ENCODE measurements around the gene GAS6. TPM values are rescaled to one million over a fixed set of nuclear protein-coding genes. Genes with fewer than 3 reads are reported as not detected.
A peak's percentile ranks its signal among the peaks of the same experiment; 100 is the strongest.

The GAS6 gene
- total RNA-seq, 4 donors from 2014 or later: 152 to 284 (median 169) TPM

GRCh38 chr13:113865427-113865826 is 1.6 kb upstream of the GAS6 start:
- intact Hi-C loops (cut with DNase I; ENCODE audit: low total_unique reads): no loop called here
- no peak overlapping the region for H3K27ac ChIP-seq
- 93 to 94% methylated on average over 4 of the region's 4 CpGs for WGBS, 2 donors (ENCODE audit: low coverage in 1 of 2)
- TF ChIP-seq CTCF (IDR thresholded peaks at IDR 0.05) (no peak), POLR2A (IDR thresholded peaks at IDR 0.05) (no peak), EP300 (IDR thresholded peaks at IDR 0.05; ENCODE audit: low read depth) (no peak), POLR2AphosphoS5 (IDR thresholded peaks at IDR 0.05) (no peak)
- no peak for DNase-seq
- in situ Hi-C loops (cut with MboI; ENCODE audit: low pct_ligation_motif_present in 1 of 4, low pct_unique_long_range_greater_than_20kb in 1 of 4, low sequenced_read_pairs in 3 of 4): no loop called here
- no peak overlapping the region for H3K4me3 ChIP-seq
- H3K27me3 ChIP-seq: peaks cover 9% of the 10 kb centered on the region
- H3K4me1 ChIP-seq: peaks cover 13 to 37% (median 30%) of the 10 kb centered on the region in 4 donors
- H3K36me3 ChIP-seq: no peaks in the 10 kb centered on the region
- no peaks in the 10 kb centered on the region for H3K9me3 ChIP-seq

GRCh38 chr13:113864273-113864890 is 506 bp upstream of the GAS6 start:
- Histone ChIP-seq H3K36me3 (no peaks in the 10 kb centered on the region), H3K27ac (peak overlapping the region; percentile 58 to 95 (median 89)), H3K9me3 (no peaks in the 10 kb centered on the region), H3K27me3 (peaks cover 9% of the 10 kb centered on the region), H3K4me3 (peak overlapping the region; percentile 38 to 86 (median 70)), H3K4me1 (peaks cover 20 to 47% (median 39%) of the 10 kb centered on the region in 4 donors)
- in situ Hi-C loops (cut with MboI; ENCODE audit: low pct_ligation_motif_present in 1 of 4, low pct_unique_long_range_greater_than_20kb in 1 of 4, low sequenced_read_pairs in 3 of 4): no loop called here
- WGBS, 2 donors (ENCODE audit: low coverage in 1 of 2): 0 to 10% methylated on average over 4 to 10 of the region's 10 CpGs
- DNase-seq: no peak
- TF ChIP-seq CTCF (IDR thresholded peaks at IDR 0.05): no peak
- no peak for TF ChIP-seq POLR2AphosphoS5 (IDR thresholded peaks at IDR 0.05)
- TF ChIP-seq EP300 (IDR thresholded peaks at IDR 0.05; ENCODE audit: low read depth): no peak
- TF ChIP-seq POLR2A (IDR thresholded peaks at IDR 0.05): no peak
- intact Hi-C loops (cut with DNase I; ENCODE audit: low total_unique reads): loop anchor here (1.0 kb wide), 1 partner anchor 47 kb away; no protein-coding TSS in a partner anchor

- intact Hi-C loops (cut with DNase I; ENCODE audit: low total_unique reads): no loop called here
- Histone ChIP-seq H3K27ac (peak overlapping the region; percentile 77 to 95 (median 89)), H3K27me3 (peaks cover 9% of the 10 kb centered on the region), H3K36me3 (no peaks in the 10 kb centered on the region), H3K9me3 (no peaks in the 10 kb centered on the region), H3K4me1 (peaks cover 20 to 58% (median 40%) of the 10 kb centered on the region in 4 donors), H3K4me3 (peak overlapping the region; percentile 23 to 86 (median 70))
- in situ Hi-C loops (cut with MboI; ENCODE audit: low pct_ligation_motif_present in 1 of 4, low pct_unique_long_range_greater_than_20kb in 1 of 4, low sequenced_read_pairs in 3 of 4): no loop called here
- TF ChIP-seq POLR2AphosphoS5 (IDR thresholded peaks at IDR 0.05): peak; percentile 43 to 56 (median 53)
- TF ChIP-seq POLR2A (IDR thresholded peaks at IDR 0.05): peak; percentile 49
- no peak for TF ChIP-seq CTCF (IDR thresholded peaks at IDR 0.05)
- peak; percentile 13 for TF ChIP-seq EP300 (IDR thresholded peaks at IDR 0.05; ENCODE audit: low read depth)
- DNase-seq: peak; percentile 76
- WGBS, 2 donors (ENCODE audit: low coverage in 1 of 2): 4% methylated on average over 58 of the region's 60 CpGs; no CpG with 5 or more reads in 1 of the 2 donors
Measured at GRCh38 chr13:113862931-113863523, 849 bp downstream of the GAS6 start.

- Histone ChIP-seq H3K27me3 (peaks cover 9% of the 10 kb centered on the region), H3K4me1 (peaks cover 22 to 65% (median 46%) of the 10 kb centered on the region in 4 donors), H3K36me3 (no peaks in the 10 kb centered on the region), H3K4me3 (peak overlapping the region in 3 of 4 donors; percentile 63 to 86 (median 78)), H3K9me3 (no peaks in the 10 kb centered on the region), H3K27ac (peak overlapping the region; percentile 77 to 95 (median 89))
- in situ Hi-C loops (cut with MboI; ENCODE audit: low pct_ligation_motif_present in 1 of 4, low pct_unique_long_range_greater_than_20kb in 1 of 4, low sequenced_read_pairs in 3 of 4): no loop called here
- WGBS, 2 donors (ENCODE audit: low coverage in 1 of 2): 30 to 49% methylated on average over 7 to 30 of the region's 31 CpGs
- intact Hi-C loops (cut with DNase I; ENCODE audit: low total_unique reads): no loop called here
- no peak for DNase-seq
- TF ChIP-seq CTCF (IDR thresholded peaks at IDR 0.05) (no peak), POLR2AphosphoS5 (IDR thresholded peaks at IDR 0.05) (no peak), EP300 (IDR thresholded peaks at IDR 0.05; ENCODE audit: low read depth) (no peak), POLR2A (IDR thresholded peaks at IDR 0.05) (no peak)
Measured at GRCh38 chr13:113862191-113862930, 1.5 kb downstream of the GAS6 start.

Measured in transverse colon (tissue), 4 donors.